ENCODE results near the gene COCH. TPM values are rescaled to one million over a fixed set of nuclear protein-coding genes. Genes with fewer than 3 reads are reported as not detected.
"Not testable (repeated sequence)": the region's sequence is repeated elsewhere in the genome, so short reads cannot be mapped to it uniquely, and the experiment has no call there.

COCH gene
- total RNA-seq, 1 experiment from 2014 or later = 4.2 TPM

- no peak overlapping the region for H3K9ac ChIP-seq (ENCODE audit: low read length)
- H3K4me1 ChIP-seq (ENCODE audit: insufficient read depth, low read length) = no peaks in the 10 kb centered on the region
- TF ChIP-seq EZH2phosphoT487 (IDR thresholded peaks at IDR 0.05; ENCODE audit: borderline replicate concordance, low read length) = no peak
- no peak for TF ChIP-seq CTCF (conservative IDR thresholded peaks at IDR 0.05; ENCODE audit: low read depth, low read length)
- TF ChIP-seq EZH2 (IDR thresholded peaks at IDR 0.05; ENCODE audit: low read length, unreplicated experiment) = no peak
- DNase-seq (no peak), ATAC-seq (peak; percentile 10; the same call in 1 of the 2 replicates)
- H3K9me2 ChIP-seq (replicated peaks; ENCODE audit: low read length) = no peaks in the 10 kb centered on the region
- H3K4me3 ChIP-seq (ENCODE audit: low read length) = no peak overlapping the region
- no peaks in the 10 kb centered on the region for H3K79me2 ChIP-seq (ENCODE audit: low read length)
- H2AFZ ChIP-seq (ENCODE audit: low read length) = no peak overlapping the region
- H3K4me2 ChIP-seq (ENCODE audit: low read length) = no peak overlapping the region
- no TSS peak for BruUV-seq (replicated peaks)
- POLR2A ChIA-PET (ENCODE audit: unreplicated experiment) = no interaction called here
- CTCF ChIA-PET = no interaction called here
- intact Hi-C loops (cut with micrococcal nuclease) = no loop called here
- H3F3A ChIP-seq (ENCODE audit: low read length, unreplicated experiment) = no peaks in the 10 kb centered on the region
- no peak overlapping the region for H3K27ac ChIP-seq (ENCODE audit: low read length)
- H3K36me3 ChIP-seq (ENCODE audit: low read depth, low read length) = peaks cover 20% of the 10 kb centered on the region; the same call in 1 of the 2 replicates
- H4K20me1 ChIP-seq (ENCODE audit: low read length) = no peaks in the 10 kb centered on the region
- no peaks in the 10 kb centered on the region for H3K9me3 ChIP-seq (ENCODE audit: low read length)
- H3K27me3 ChIP-seq (ENCODE audit: low read length) = no peaks in the 10 kb centered on the region
These were observed 19.5 kb downstream of the COCH start for GRCh38 chr14:30893819-30894218.

GRCh38 chr14:30894923-30895515 is 20.7 kb downstream of the COCH start:
- Histone ChIP-seq H3F3A (ENCODE audit: low read length, unreplicated experiment) (no peaks in the 10 kb centered on the region), H3K9ac (ENCODE audit: low read length) (no peak overlapping the region), H3K4me1 (ENCODE audit: insufficient read depth, low read length) (no peaks in the 10 kb centered on the region), H3K4me2 (ENCODE audit: low read length) (no peak overlapping the region), H3K79me2 (ENCODE audit: low read length) (no peaks in the 10 kb centered on the region), H3K27me3 (ENCODE audit: low read length) (no peaks in the 10 kb centered on the region), H3K36me3 (ENCODE audit: low read depth, low read length) (peaks cover 24% of the 10 kb centered on the region; the same call in 1 of the 2 replicates), H3K9me2 (replicated peaks; ENCODE audit: low read length) (no peaks in the 10 kb centered on the region), H3K27ac (ENCODE audit: low read length) (no peak overlapping the region), H3K4me3 (ENCODE audit: low read length) (no peak overlapping the region), H3K9me3 (ENCODE audit: low read length) (no peaks in the 10 kb centered on the region), H2AFZ (ENCODE audit: low read length) (no peak overlapping the region), H4K20me1 (ENCODE audit: low read length) (no peaks in the 10 kb centered on the region)
- ATAC-seq (no peak), DNase-seq (no peak)
- POLR2A ChIA-PET (ENCODE audit: unreplicated experiment) = interaction anchor here (0.6 to 0.7 kb wide), 3 partner anchors 220 to 1299 kb away, joined by 3 to 6 read pairs (median 5); no protein-coding TSS in a partner anchor
- CTCF ChIA-PET = no interaction called here
- TF ChIP-seq CTCF (conservative IDR thresholded peaks at IDR 0.05; ENCODE audit: low read depth, low read length) (no peak), EZH2phosphoT487 (IDR thresholded peaks at IDR 0.05; ENCODE audit: borderline replicate concordance, low read length) (no peak)
- BruUV-seq (replicated peaks) = no TSS peak
- intact Hi-C loops (cut with micrococcal nuclease) = no loop called here

GRCh38 chr14:30896435-30896834 is 22.1 kb downstream of the COCH start:
- Histone ChIP-seq H3K9ac (ENCODE audit: low read length) (no peak overlapping the region), H3K4me1 (ENCODE audit: insufficient read depth, low read length) (no peaks in the 10 kb centered on the region), H3K27ac (ENCODE audit: low read length) (no peak overlapping the region), H3K36me3 (ENCODE audit: low read depth, low read length) (peaks cover 24% of the 10 kb centered on the region; the same call in 1 of the 2 replicates), H3K27me3 (ENCODE audit: low read length) (no peaks in the 10 kb centered on the region), H4K20me1 (ENCODE audit: low read length) (no peaks in the 10 kb centered on the region), H2AFZ (ENCODE audit: low read length) (no peak overlapping the region), H3K79me2 (ENCODE audit: low read length) (no peaks in the 10 kb centered on the region), H3F3A (ENCODE audit: low read length, unreplicated experiment) (no peaks in the 10 kb centered on the region), H3K4me2 (ENCODE audit: low read length) (no peak overlapping the region), H3K9me3 (ENCODE audit: low read length) (no peaks in the 10 kb centered on the region), H3K9me2 (replicated peaks; ENCODE audit: low read length) (no peaks in the 10 kb centered on the region), H3K4me3 (ENCODE audit: low read length) (no peak overlapping the region)
- ATAC-seq (no peak), DNase-seq (no peak)
- TF ChIP-seq EZH2phosphoT487 (IDR thresholded peaks at IDR 0.05; ENCODE audit: borderline replicate concordance, low read length) = no peak
- TF ChIP-seq EZH2 (IDR thresholded peaks at IDR 0.05; ENCODE audit: low read length, unreplicated experiment) = no peak
- ChIA-PET CTCF (no interaction called here), POLR2A (ENCODE audit: unreplicated experiment) (no interaction called here)
- intact Hi-C loops (cut with micrococcal nuclease) = no loop called here
- no TSS peak for BruUV-seq (replicated peaks)

- H3K79me2 ChIP-seq (ENCODE audit: low read length); H3K4me1 ChIP-seq (ENCODE audit: insufficient read depth, low read length); CTCF ChIA-PET; POLR2A ChIA-PET (ENCODE audit: unreplicated experiment); BruUV-seq (replicated peaks); ATAC-seq; H3K4me2 ChIP-seq (ENCODE audit: low read length); H3K9me3 ChIP-seq (ENCODE audit: low read length); H3K27me3 ChIP-seq (ENCODE audit: low read length); DNase-seq; H3K9ac ChIP-seq (ENCODE audit: low read length); H4K20me1 ChIP-seq (ENCODE audit: low read length); H3K4me3 ChIP-seq (ENCODE audit: low read length); H3K27ac ChIP-seq (ENCODE audit: low read length); intact Hi-C loops (cut with micrococcal nuclease); H3K9me2 ChIP-seq (replicated peaks; ENCODE audit: low read length); H3F3A ChIP-seq (ENCODE audit: low read length, unreplicated experiment); H2AFZ ChIP-seq (ENCODE audit: low read length): not testable (repeated sequence)
- peaks cover 24% of the 10 kb centered on the region; the same call in 1 of the 2 replicates for H3K36me3 ChIP-seq (ENCODE audit: low read depth, low read length)
These were observed 22.8 kb downstream of the COCH start for GRCh38 chr14:30897121-30897520.
